Measurements from ENCODE around the gene ZNF714. TPM values are rescaled to one million over a fixed set of nuclear protein-coding genes. Genes with fewer than 3 reads are reported as not detected.
"Not testable (repeated sequence)": the region's sequence is repeated elsewhere in the genome, so short reads cannot be mapped to it uniquely, and the experiment has no call there.

Gene ZNF714
- total and polyA plus RNA-seq, 5 donors = 0.79 to 3.6 (median 2.6) TPM

DNA sequence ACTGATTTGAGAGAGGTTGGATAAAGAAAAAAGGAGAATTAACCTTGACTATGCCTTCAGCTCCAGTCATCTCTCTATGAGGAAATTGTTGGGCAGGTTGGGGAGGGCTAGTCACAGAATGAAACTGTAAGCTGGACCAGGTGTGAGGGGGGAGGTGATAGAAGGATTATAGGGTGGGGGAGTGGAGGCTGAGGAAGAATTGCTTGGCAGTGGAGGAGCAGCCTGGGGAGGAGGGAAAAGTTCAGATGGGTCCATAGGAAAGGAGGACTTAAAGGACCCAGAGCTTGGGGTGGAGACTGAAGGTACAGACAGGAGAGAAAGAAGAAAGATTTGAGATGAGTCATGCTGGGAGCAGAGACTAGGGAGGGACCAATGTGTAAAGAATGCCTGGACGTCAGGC is 51.6 kb downstream of the ZNF714 start:
- intact Hi-C loops (cut with DNase I) = no loop called here
- Histone ChIP-seq H3K9me3 (ENCODE audit: control insufficient read depth, low read length) (no peaks in the 10 kb centered on the region), H3K4me1 (ENCODE audit: control insufficient read depth, insufficient read depth, low read length) (no peaks in the 10 kb centered on the region), H3K4me3 (ENCODE audit: low read length) (no peak overlapping the region), H3K27me3 (ENCODE audit: control insufficient read depth, insufficient read depth) (no peaks in the 10 kb centered on the region), H3K27ac (ENCODE audit: low read length) (no peak overlapping the region)
- DNase-seq (no peak), ATAC-seq (no peak)
- WGBS = 35% methylated on average over 1 of the region's 1 CpG

DNA sequence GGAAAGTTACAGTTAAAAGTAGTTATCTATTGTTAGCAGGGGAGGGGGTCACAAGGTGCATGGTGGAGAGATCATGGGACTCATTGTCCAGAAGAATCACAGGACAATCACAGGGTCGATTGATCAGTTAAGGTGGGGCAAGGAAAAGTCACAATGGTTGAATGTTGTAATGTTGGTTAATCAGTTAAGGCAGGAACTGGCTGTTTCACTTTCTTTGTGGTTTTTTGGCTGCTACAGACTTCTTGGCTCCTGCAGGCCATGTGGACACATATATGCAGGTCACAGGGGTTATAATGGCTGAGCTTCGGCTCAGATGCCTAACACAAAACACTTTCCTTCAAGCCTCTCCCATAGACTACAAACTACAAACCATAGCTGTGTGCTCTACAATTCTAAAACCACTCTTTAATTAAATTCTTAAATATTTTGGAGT is 52.9 kb downstream of the ZNF714 start:
- no peaks in the 10 kb centered on the region for H3K4me1 ChIP-seq (ENCODE audit: control insufficient read depth, insufficient read depth, low read length)

DNA sequence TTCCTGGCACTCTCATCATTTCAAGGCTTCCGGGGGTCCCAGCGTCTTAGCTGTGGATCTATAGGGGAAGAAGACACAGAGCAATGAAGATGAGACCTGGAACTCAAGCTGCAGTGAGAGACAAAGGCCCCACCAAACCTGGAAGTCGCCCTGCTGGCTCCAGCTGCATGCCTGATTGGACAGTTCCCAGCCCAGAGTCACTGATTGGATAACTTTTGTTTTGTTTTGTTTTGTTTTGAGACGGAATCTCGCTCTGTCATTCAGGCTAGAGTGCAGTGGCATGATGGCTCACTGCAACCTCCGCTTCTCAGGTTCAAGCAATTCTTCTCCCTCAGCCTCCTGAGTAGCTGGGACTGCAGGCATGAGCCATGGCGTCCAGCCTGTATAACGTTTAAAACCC is 53.4 kb downstream of the ZNF714 start:
- Histone ChIP-seq H3K27ac (ENCODE audit: low read length) (no peak overlapping the region), H3K4me3 (ENCODE audit: low read length) (no peak overlapping the region), H3K27me3 (ENCODE audit: control insufficient read depth, insufficient read depth) (no peaks in the 10 kb centered on the region), H3K9me3 (ENCODE audit: control insufficient read depth, low read length) (no peaks in the 10 kb centered on the region), H3K4me1 (ENCODE audit: control insufficient read depth, insufficient read depth, low read length) (no peaks in the 10 kb centered on the region)
- no peak for ATAC-seq
- intact Hi-C loops (cut with DNase I) = no loop called here
- 79% methylated on average over 8 of the region's 8 CpGs for WGBS
- DNase-seq = no peak

More for the DNA sequence above, 52.9 kb downstream of the ZNF714 start:
- Histone ChIP-seq H3K27me3 (ENCODE audit: control insufficient read depth, insufficient read depth) (no peaks in the 10 kb centered on the region), H3K27ac (ENCODE audit: low read length) (no peak overlapping the region), H3K9me3 (ENCODE audit: control insufficient read depth, low read length) (no peaks in the 10 kb centered on the region), H3K4me3 (ENCODE audit: low read length) (no peak overlapping the region)
- DNase-seq (no peak), ATAC-seq (no peak)
- WGBS = 70% methylated on average over 2 of the region's 2 CpGs
- intact Hi-C loops (cut with DNase I) = no loop called here

DNA sequence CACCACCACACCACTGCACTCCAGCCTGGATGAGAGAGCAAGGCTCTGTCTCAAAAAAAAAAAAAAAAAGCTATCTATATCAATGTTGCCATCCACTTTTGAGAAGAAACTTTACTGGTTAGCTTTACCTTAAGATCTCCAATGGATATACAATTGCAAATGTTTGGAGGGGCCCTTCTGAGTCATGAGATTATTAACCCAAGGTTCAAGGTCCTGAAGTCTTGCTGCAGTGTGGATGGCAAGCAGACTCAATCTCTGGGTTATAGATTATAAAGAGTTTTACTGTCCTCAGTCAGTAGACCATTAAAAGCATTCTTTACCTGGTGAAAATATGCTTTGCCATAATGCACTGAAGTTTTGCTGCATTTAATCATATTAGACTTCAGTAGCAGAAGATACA is 56.1 kb downstream of the ZNF714 start:
- H3K27ac ChIP-seq (ENCODE audit: low read length) = no peak overlapping the region
- ATAC-seq (no peak), DNase-seq (no peak)
- no peak overlapping the region for H3K4me3 ChIP-seq (ENCODE audit: low read length)
- H3K27me3 ChIP-seq (ENCODE audit: control insufficient read depth, insufficient read depth) = no peaks in the 10 kb centered on the region
- no peaks in the 10 kb centered on the region for H3K4me1 ChIP-seq (ENCODE audit: control insufficient read depth, insufficient read depth, low read length)
- H3K9me3 ChIP-seq (ENCODE audit: control insufficient read depth, low read length) = no peaks in the 10 kb centered on the region
- intact Hi-C loops (cut with DNase I) = no loop called here

DNA sequence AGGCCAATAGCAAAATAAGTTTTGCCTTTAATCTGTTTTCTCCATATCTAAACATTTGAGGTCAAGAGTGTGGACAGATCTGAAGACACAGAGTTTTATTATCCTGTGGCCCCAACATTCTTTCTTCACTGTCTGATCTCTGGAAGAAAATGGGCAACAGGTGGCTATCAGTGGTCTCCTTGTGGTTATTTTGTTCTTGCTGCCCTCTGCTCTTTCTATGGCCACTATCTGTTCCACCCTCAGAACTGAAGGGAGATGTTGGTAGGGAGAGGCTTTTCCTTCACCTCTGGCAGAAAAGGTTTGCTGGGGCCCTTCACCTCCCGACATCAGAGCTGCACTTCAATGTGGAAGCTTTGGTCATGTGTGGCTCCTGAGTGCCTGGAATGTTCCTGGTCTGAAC is 59.0 kb downstream of the ZNF714 start:
- ATAC-seq; DNase-seq; H3K27me3 ChIP-seq (ENCODE audit: control insufficient read depth, insufficient read depth); H3K4me1 ChIP-seq (ENCODE audit: control insufficient read depth, insufficient read depth, low read length); H3K4me3 ChIP-seq (ENCODE audit: low read length); H3K27ac ChIP-seq (ENCODE audit: low read length); H3K9me3 ChIP-seq (ENCODE audit: control insufficient read depth, low read length); intact Hi-C loops (cut with DNase I): not testable (repeated sequence)
- 90% methylated on average over 1 of the region's 1 CpG for WGBS

DNA sequence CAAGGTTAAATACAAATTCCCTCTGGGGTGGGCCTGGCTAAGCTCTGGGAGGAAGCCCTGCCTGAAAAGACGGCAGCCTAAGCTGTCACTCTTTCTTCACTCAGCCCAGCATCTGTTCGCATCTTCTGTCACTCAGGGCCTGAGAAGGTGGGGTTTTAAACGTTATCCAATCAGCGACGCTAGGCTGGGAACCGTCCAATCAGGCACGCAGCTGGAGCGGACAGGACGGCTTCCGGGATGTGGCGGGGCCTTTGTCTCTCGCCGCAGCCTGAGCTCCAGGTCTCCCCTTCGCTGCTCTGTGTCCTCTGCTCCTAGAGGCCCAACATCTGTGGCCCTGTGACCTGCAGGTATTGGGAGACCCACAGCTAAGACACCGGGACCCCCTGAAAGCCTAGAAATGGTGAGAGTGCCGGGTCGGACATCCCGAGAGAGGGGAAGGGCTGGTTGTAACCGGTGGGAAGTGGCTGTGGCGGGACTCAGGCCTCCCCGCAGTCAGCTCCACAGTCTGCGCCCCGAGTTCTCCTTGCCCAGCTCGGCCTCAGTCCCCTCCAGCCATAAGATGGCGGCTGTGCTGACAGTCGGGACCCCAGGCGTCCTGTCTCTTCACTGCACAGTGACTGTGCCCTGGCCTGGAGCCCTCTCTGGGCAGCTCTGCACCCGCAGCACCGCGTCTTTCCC is 59.9 kb downstream of the ZNF714 start, which contains the start of gene ZNF431:
ZNF431 (plus strand) TSS at position 254 of the 678 bp plus-strand sequence; CDS start at position 398, 144 bp downstream.
- DNase-seq (peak; percentile 93 to 97 (median 95)), ATAC-seq (peak; percentile 99 to 100)
- H3K27ac ChIP-seq (ENCODE audit: low read length) = peak within 1 kb of the TSS; percentile 46
- peak within 1 kb of the TSS; percentile 53 for H3K4me3 ChIP-seq (ENCODE audit: low read length)
- no peaks in the 10 kb centered on the region for H3K27me3 ChIP-seq (ENCODE audit: control insufficient read depth, insufficient read depth)
- intact Hi-C loops (cut with DNase I) = no loop called here
- H3K9me3 ChIP-seq (ENCODE audit: control insufficient read depth, low read length) = no peaks in the 10 kb centered on the region
- no peaks in the 10 kb centered on the region for H3K4me1 ChIP-seq (ENCODE audit: control insufficient read depth, insufficient read depth, low read length)
- under 1% methylated on average over 30 of the region's 30 CpGs for WGBS

DNA sequence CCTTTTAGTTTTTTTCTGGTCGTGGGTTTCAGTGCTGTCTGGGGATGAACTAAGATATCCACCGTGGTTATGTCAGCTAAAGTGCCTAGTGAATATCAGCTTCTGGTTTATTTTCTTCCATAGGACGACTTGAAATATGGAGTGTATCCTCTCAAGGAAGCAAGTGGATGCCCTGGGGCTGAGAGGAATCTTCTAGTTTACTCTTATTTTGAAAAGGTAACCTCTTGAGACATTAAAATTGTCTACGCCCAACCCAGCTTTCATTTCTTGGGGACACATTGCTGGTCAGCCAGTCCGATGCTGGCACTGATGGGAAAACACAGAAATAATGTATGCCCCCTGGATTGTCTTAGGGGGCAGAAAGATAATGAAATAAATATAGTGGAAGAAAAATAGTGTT is 61.4 kb downstream of the ZNF714 start:
- Histone ChIP-seq H3K9me3 (ENCODE audit: control insufficient read depth, low read length) (no peaks in the 10 kb centered on the region), H3K4me3 (ENCODE audit: low read length) (no peak overlapping the region), H3K27me3 (ENCODE audit: control insufficient read depth, insufficient read depth) (no peaks in the 10 kb centered on the region), H3K27ac (ENCODE audit: low read length) (no peak overlapping the region), H3K4me1 (ENCODE audit: control insufficient read depth, insufficient read depth, low read length) (no peaks in the 10 kb centered on the region)
- ATAC-seq = no peak
- no peak for DNase-seq
- 91% methylated on average over 5 of the region's 5 CpGs for WGBS
- intact Hi-C loops (cut with DNase I) = no loop called here

DNA sequence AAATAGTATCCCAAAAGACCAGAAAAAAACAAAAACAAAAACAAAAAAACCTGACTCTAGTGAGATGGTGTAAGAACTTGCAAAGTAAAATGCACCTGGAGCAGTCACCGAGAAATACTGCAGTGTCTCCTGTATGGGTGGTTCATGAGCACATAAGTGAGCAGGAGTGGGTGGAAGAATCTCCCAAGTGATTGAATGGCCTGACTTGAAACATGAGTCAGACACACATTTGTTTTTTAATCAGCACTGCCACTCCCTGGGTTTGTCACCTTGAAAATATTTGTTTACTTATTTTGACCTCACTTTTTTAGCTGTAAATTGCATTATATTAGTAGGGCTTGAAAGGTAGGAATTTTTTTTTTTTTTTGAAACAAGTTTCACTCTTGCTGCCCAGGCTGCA is 61.9 kb downstream of the ZNF714 start:
- WGBS = 93% methylated on average over 1 of the region's 1 CpG
- Histone ChIP-seq H3K27me3 (ENCODE audit: control insufficient read depth, insufficient read depth) (no peaks in the 10 kb centered on the region), H3K27ac (ENCODE audit: low read length) (no peak overlapping the region), H3K4me3 (ENCODE audit: low read length) (no peak overlapping the region), H3K9me3 (ENCODE audit: control insufficient read depth, low read length) (no peaks in the 10 kb centered on the region), H3K4me1 (ENCODE audit: control insufficient read depth, insufficient read depth, low read length) (no peaks in the 10 kb centered on the region)
- DNase-seq (no peak), ATAC-seq (no peak)
- intact Hi-C loops (cut with DNase I) = no loop called here

DNA sequence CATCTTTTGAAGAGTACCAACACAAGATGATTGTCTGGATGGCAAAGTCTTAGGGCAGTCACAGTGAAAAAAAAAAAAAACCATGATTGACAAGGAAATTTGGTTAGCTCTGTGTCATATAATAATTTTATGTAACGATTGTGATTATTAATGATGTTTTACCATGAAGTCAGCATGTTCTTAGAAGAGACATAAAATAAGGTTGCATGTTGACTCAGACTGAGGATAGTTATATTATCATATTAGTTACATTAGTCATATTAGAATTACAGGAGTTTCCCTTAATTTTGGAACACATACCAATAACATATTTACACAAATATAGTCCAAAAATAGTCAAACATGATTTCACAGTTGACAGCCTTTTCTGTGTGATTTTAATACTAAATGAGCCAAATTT is 65.5 kb downstream of the ZNF714 start:
- intact Hi-C loops (cut with DNase I) = no loop called here
- Histone ChIP-seq H3K27ac (ENCODE audit: low read length) (no peak overlapping the region), H3K4me3 (ENCODE audit: low read length) (no peak overlapping the region), H3K4me1 (ENCODE audit: control insufficient read depth, insufficient read depth, low read length) (no peaks in the 10 kb centered on the region), H3K9me3 (ENCODE audit: control insufficient read depth, low read length) (no peaks in the 10 kb centered on the region), H3K27me3 (ENCODE audit: control insufficient read depth, insufficient read depth) (no peaks in the 10 kb centered on the region)
- 91% methylated on average over 1 of the region's 1 CpG for WGBS
- ATAC-seq (no peak), DNase-seq (no peak)

DNA sequence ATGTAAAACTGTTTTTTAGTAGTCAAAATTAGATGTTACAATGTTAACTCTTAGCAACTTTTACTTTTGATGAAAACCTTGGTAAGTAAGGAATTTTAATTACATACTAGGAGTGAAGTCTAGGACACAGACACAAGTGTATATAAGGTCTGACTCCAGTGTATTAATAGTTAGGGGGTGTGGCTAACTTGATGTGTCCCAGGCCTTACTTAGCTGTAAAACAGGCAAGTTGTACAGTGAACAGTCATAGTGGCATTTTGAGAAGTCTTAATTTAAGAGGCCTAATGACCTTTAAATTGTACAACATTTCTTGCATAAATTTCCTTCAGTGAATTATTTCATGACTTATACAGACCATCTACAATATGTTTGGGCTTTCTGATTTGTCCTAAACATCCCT is 66.7 kb downstream of the ZNF714 start:
- Histone ChIP-seq H3K27ac (ENCODE audit: low read length) (no peak overlapping the region), H3K4me1 (ENCODE audit: control insufficient read depth, insufficient read depth, low read length) (no peaks in the 10 kb centered on the region), H3K9me3 (ENCODE audit: control insufficient read depth, low read length) (no peaks in the 10 kb centered on the region), H3K4me3 (ENCODE audit: low read length) (no peak overlapping the region), H3K27me3 (ENCODE audit: control insufficient read depth, insufficient read depth) (no peaks in the 10 kb centered on the region)
- ATAC-seq (no peak), DNase-seq (no peak)
- intact Hi-C loops (cut with DNase I) = no loop called here

DNA sequence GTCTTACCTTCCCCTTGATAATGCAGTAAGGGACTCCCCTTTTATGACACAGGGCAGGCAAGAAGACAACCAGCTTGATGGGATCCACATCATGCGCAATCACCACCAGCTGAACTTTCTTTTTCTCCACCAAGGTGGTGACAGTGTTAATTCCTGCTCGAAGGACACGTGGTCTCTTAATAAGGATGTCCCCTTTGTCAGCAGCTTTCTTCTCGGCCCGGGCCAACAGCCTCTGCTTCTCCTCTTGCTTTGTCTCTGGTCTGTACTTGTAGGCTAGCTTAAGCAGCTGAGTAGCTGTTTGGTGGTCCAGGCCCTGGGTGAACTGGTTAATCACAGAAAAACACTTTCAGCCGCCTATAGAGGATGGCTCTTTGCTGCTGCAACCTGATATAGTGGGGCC is 67.9 kb downstream of the ZNF714 start:
- no peaks in the 10 kb centered on the region for H3K27me3 ChIP-seq (ENCODE audit: control insufficient read depth, insufficient read depth)
- H3K4me1 ChIP-seq (ENCODE audit: control insufficient read depth, insufficient read depth, low read length) = no peaks in the 10 kb centered on the region
- 97% methylated on average over 6 of the region's 6 CpGs for WGBS
- H3K4me3 ChIP-seq (ENCODE audit: low read length) = no peak overlapping the region
- H3K9me3 ChIP-seq (ENCODE audit: control insufficient read depth, low read length) = no peaks in the 10 kb centered on the region
- H3K27ac ChIP-seq (ENCODE audit: low read length) = no peak overlapping the region
- intact Hi-C loops (cut with DNase I) = no loop called here
- no peak for DNase-seq
- no peak for ATAC-seq

DNA sequence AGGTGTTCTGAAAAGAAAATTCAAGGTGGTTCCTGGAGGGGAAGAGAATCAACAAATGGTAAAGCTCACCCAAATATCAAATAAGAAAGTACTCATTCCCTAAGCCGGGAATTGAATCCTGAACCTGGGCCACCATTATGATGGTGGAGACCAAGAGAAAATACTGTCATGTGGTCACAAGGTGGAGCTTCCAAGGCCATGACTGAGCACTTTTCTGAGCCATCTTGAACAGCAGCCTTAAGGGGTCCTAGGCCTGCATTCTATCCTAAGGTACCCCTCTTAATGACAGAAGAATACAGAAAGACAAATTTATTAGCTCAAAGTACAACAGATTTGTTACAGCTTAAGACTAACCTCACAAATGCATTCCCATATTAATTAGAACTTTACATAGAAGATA is 69.5 kb downstream of the ZNF714 start:
- Histone ChIP-seq H3K27ac (ENCODE audit: low read length) (no peak overlapping the region), H3K9me3 (ENCODE audit: control insufficient read depth, low read length) (no peaks in the 10 kb centered on the region), H3K4me1 (ENCODE audit: control insufficient read depth, insufficient read depth, low read length) (no peaks in the 10 kb centered on the region), H3K4me3 (ENCODE audit: low read length) (no peak overlapping the region), H3K27me3 (ENCODE audit: control insufficient read depth, insufficient read depth) (no peaks in the 10 kb centered on the region)
- DNase-seq = no peak
- intact Hi-C loops (cut with DNase I) = no loop called here
- no peak for ATAC-seq
- 94% methylated on average over 1 of the region's 1 CpG for WGBS
